DMS79 treated with DMSO at 0.1 percent for 48 hours (cell line): Measurements from ENCODE around the gene PDLIM5.
"Not testable (repeated sequence)": the region's sequence is repeated elsewhere in the genome, so short reads cannot be mapped to it uniquely, and the experiment has no call there.

ENCODE experiments used
- DNase-seq: peaks from one replicate; lab custom pipeline; 2025; lab: John Stamatoyannopoulos, UW

The PDLIM5 gene

GRCh38 chr4:94497690-94498089, 45.9 kb downstream of the PDLIM5 start:
- DNase-seq, result no peak

- DNase-seq, result no peak
Measured at GRCh38 chr4:94498502-94498901, 46.8 kb downstream of the PDLIM5 start.

- no peak for DNase-seq
Measured at GRCh38 chr4:94500685-94501084, 48.9 kb downstream of the PDLIM5 start.

GRCh38 chr4:94504545-94504944, 52.8 kb downstream of the PDLIM5 start:
- DNase-seq, result no peak

- DNase-seq, result no peak
Measured at GRCh38 chr4:94506822-94507221, 55.1 kb downstream of the PDLIM5 start.

GRCh38 chr4:94507281-94507680, 55.5 kb downstream of the PDLIM5 start:
- no peak for DNase-seq

- no peak for DNase-seq
Measured at GRCh38 chr4:94507708-94508107, 56.0 kb downstream of the PDLIM5 start.

GRCh38 chr4:94508296-94508695, 56.6 kb downstream of the PDLIM5 start:
- no peak for DNase-seq

GRCh38 chr4:94508806-94509205, 57.1 kb downstream of the PDLIM5 start:
- DNase-seq, result no peak

- DNase-seq, result no peak
Measured at GRCh38 chr4:94511591-94511990, 59.8 kb downstream of the PDLIM5 start.

- DNase-seq, result not testable (repeated sequence)
Measured at GRCh38 chr4:94513532-94513931, 61.8 kb downstream of the PDLIM5 start.

- no peak for DNase-seq
Measured at GRCh38 chr4:94515365-94515764, 63.6 kb downstream of the PDLIM5 start.

- DNase-seq, result no peak
Measured at GRCh38 chr4:94516067-94516466, 64.3 kb downstream of the PDLIM5 start.

GRCh38 chr4:94516999-94517398, 65.3 kb downstream of the PDLIM5 start:
- no peak for DNase-seq

- DNase-seq, result no peak
Measured at GRCh38 chr4:94517492-94517891, 65.8 kb downstream of the PDLIM5 start.

- no peak for DNase-seq
Measured at GRCh38 chr4:94519019-94519418, 67.3 kb downstream of the PDLIM5 start.

- DNase-seq, result no peak
Measured at GRCh38 chr4:94519925-94520789, 68.4 kb downstream of the PDLIM5 start.

- no peak for DNase-seq
Measured at GRCh38 chr4:94523033-94523580, 71.4 kb downstream of the PDLIM5 start.

- no peak for DNase-seq
Measured at GRCh38 chr4:94523617-94524016, 71.9 kb downstream of the PDLIM5 start.

- DNase-seq, result no peak
Measured at GRCh38 chr4:94525993-94526728, 74.4 kb downstream of the PDLIM5 start.

GRCh38 chr4:94527556-94528233, 76.0 kb downstream of the PDLIM5 start:
- DNase-seq, result no peak

- DNase-seq, result no peak
Measured at GRCh38 chr4:94528792-94529451, 77.2 kb downstream of the PDLIM5 start.
